ENCODE results near the gene SCN4A. TPM values are rescaled to one million over a fixed set of nuclear protein-coding genes. Genes with fewer than 3 reads are reported as not detected.
A peak's percentile ranks its signal among the peaks of the same experiment; 100 is the strongest.
"Not testable (repeated sequence)": the region's sequence is repeated elsewhere in the genome, so short reads cannot be mapped to it uniquely, and the experiment has no call there.

SCN4A gene
- total RNA-seq, 1 experiment from 2014 or later: 1.4 TPM

GRCh38 chr17:63903787-63904201 lies 68.9 kb downstream of the SCN4A start:
- peaks cover 21% of the 10 kb centered on the region for H3K27me3 ChIP-seq (ENCODE audit: insufficient read depth, low read depth)
- POLR2A ChIA-PET (ENCODE audit: unreplicated experiment); H3K4me2 ChIP-seq; H3K36me3 ChIP-seq (ENCODE audit: low read depth); H3K9me2 ChIP-seq (ENCODE audit: insufficient read depth); H2AFZ ChIP-seq; H3K4me3 ChIP-seq; H3K79me2 ChIP-seq (ENCODE audit: low read depth); H3K27ac ChIP-seq; BruUV-seq (replicated peaks); H3K4me1 ChIP-seq (replicated peaks; ENCODE audit: insufficient read depth); intact Hi-C loops (cut with micrococcal nuclease; ENCODE audit: unreplicated experiment); H4K20me1 ChIP-seq (ENCODE audit: insufficient read depth); H3F3A ChIP-seq (ENCODE audit: insufficient read depth, low read depth); H3K9me3 ChIP-seq (ENCODE audit: insufficient read depth, low read depth): not testable (repeated sequence)
- peak in 1 of 2 experiments; percentile 19 for DNase-seq
- TF ChIP-seq, protein P1, sequence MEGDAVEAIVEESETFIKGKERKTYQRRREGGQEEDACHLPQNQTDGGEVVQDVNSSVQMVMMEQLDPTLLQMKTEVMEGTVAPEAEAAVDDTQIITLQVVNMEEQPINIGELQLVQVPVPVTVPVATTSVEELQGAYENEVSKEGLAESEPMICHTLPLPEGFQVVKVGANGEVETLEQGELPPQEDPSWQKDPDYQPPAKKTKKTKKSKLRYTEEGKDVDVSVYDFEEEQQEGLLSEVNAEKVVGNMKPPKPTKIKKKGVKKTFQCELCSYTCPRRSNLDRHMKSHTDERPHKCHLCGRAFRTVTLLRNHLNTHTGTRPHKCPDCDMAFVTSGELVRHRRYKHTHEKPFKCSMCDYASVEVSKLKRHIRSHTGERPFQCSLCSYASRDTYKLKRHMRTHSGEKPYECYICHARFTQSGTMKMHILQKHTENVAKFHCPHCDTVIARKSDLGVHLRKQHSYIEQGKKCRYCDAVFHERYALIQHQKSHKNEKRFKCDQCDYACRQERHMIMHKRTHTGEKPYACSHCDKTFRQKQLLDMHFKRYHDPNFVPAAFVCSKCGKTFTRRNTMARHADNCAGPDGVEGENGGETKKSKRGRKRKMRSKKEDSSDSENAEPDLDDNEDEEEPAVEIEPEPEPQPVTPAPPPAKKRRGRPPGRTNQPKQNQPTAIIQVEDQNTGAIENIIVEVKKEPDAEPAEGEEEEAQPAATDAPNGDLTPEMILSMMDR (conservative IDR thresholded peaks at IDR 0.05): peak; percentile 64
- CTCF ChIA-PET: interaction anchor here (0.6 kb wide), 1 partner anchor 1532 kb away, joined by 3 read pairs; no protein-coding TSS in a partner anchor

DNA sequence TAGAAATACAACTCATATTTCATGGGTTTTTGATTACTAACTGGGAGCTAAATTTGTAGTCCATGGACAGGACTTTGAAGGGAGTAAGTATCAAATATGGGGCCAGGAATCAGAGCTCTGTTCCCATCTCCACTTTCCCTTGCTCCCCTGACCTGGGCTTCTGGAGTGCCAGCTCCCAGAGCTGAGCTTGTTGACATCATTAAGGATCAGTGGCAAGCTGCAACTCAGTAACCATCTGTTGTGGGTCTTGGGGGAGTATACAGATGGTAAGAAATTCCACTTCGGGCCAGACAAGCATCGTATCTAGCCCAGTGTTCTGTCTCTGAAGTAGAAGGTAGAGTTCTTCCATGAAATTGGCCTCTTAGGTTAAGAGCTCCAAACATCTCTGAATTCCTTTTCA lies 70.7 kb downstream of the SCN4A start:
- BruUV-seq (replicated peaks); H3K4me2 ChIP-seq; H3K4me3 ChIP-seq; H3K27ac ChIP-seq; H2AFZ ChIP-seq; DNase-seq; H3K9me3 ChIP-seq (ENCODE audit: insufficient read depth, low read depth); intact Hi-C loops (cut with micrococcal nuclease; ENCODE audit: unreplicated experiment); H4K20me1 ChIP-seq (ENCODE audit: insufficient read depth); H3K9me2 ChIP-seq (ENCODE audit: insufficient read depth); H3K36me3 ChIP-seq (ENCODE audit: low read depth); H3K4me1 ChIP-seq (replicated peaks; ENCODE audit: insufficient read depth); H3F3A ChIP-seq (ENCODE audit: insufficient read depth, low read depth); H3K79me2 ChIP-seq (ENCODE audit: low read depth): not testable (repeated sequence)
- CTCF ChIA-PET: interaction anchor here (0.6 to 1.7 kb wide), 5 partner anchors 12 to 232 kb away, joined by 3 to 6 read pairs (median 4); no protein-coding TSS in a partner anchor
- peaks cover 18% of the 10 kb centered on the region for H3K27me3 ChIP-seq (ENCODE audit: insufficient read depth, low read depth)
- POLR2A ChIA-PET (ENCODE audit: unreplicated experiment): interaction anchor here (0.6 to 0.7 kb wide), 3 partner anchors 39 to 603 kb away, joined by 3 to 7 read pairs (median 3); no protein-coding TSS in a partner anchor

DNA sequence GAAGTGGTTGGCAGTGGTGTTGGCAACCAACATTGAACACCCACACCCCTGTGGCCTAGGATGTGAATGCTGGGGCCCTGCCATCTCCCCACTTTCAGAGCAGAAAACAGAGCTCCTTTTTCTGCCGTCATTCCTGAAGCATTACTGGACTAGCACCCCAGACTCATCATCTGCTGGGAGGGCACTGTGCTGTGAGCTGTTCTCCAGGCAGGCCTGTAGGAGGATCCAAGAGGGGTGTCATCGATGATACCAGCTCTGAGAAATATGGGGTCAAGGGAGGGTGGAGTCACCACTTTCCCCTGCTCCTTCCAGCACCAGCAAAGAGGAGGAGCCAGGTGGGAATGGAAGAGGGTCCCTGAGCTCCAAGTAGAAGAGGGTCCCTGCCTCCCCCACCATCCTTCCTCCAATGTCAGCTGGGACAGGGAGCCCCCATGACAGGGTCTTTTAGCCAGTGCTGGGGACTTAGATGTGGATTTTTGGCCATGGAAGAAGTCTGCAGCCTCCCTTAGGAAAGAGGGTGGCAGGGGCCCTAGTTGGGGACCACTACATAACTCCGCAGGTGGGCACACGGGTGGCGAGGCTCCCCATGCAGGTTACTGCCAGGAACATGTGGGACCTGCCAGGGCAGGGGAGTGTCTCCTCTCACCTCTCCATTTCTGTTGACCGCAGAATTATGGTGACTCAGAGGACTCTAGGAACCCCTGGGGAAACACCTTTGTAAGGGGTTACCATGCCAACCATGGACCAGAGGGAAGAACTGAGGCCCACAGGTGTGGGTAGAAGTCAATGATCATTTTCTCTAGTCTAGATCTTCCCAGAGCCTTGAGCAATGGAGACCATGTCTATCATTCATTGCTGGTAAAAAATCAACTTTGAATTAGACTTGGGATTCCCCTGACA lies 73.6 kb downstream of the SCN4A start:
- H3K9me2 ChIP-seq (ENCODE audit: insufficient read depth); H3K27ac ChIP-seq; H3K79me2 ChIP-seq (ENCODE audit: low read depth); H3K36me3 ChIP-seq (ENCODE audit: low read depth); H3K4me1 ChIP-seq (replicated peaks; ENCODE audit: insufficient read depth); H3K4me3 ChIP-seq; H2AFZ ChIP-seq; H4K20me1 ChIP-seq (ENCODE audit: insufficient read depth); intact Hi-C loops (cut with micrococcal nuclease; ENCODE audit: unreplicated experiment); BruUV-seq (replicated peaks); H3K4me2 ChIP-seq; POLR2A ChIA-PET (ENCODE audit: unreplicated experiment); H3F3A ChIP-seq (ENCODE audit: insufficient read depth, low read depth); CTCF ChIA-PET; H3K9me3 ChIP-seq (ENCODE audit: insufficient read depth, low read depth): not testable (repeated sequence)
- H3K27me3 ChIP-seq (ENCODE audit: insufficient read depth, low read depth): peaks cover 18% of the 10 kb centered on the region
- peak; percentile 43 to 77 for DNase-seq

DNA sequence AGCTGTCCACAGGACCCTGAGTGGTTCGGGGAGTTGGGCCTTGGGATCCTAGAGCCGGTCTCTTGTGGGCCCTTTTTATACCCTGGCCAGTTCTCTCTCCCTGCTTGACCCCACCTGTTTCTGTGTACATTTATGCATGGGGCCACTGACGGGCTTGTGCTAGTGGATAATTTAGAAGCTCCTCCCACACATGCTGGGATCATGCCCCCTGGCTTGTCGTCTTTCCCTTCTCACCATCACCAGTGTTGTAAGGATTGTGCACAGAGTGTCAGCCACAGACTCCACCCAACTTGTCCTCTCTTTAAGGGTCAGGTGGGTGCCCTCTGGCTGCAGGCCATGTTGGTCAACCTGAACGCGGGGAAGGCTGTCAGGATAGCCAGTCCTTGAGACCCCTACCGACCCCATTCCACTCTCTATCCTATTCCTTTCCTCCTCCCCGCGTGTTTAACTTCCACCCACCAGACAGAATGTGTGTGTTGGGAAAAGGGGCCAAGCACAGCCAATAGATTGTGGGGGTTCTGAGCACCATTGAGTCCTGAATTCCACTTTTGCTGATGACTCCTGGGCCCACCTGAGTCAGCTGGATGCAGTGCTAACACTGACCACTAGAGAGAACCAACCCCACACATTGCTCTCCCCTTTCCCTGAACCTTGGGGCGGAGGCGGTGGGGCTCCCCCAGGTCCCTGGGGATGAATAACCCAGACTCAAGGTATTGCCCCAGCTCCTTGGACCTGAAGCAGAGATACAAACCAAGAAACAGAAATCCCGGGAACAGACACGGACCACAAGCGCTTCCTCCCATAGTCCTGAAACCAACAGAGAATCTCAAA lies 76.0 kb downstream of the SCN4A start, which contains the start of gene CSH1:
Gene CSH1 (minus strand): TSS at position 51 of the 831 bp plus-strand sequence. CDS start 63 bp downstream, outside the sequence.
- H3K9me2 ChIP-seq (ENCODE audit: insufficient read depth); H3K27ac ChIP-seq; H3K4me2 ChIP-seq; H3K79me2 ChIP-seq (ENCODE audit: low read depth); BruUV-seq (replicated peaks); H3K9me3 ChIP-seq (ENCODE audit: insufficient read depth, low read depth); intact Hi-C loops (cut with micrococcal nuclease; ENCODE audit: unreplicated experiment); H3F3A ChIP-seq (ENCODE audit: insufficient read depth, low read depth); H3K4me1 ChIP-seq (replicated peaks; ENCODE audit: insufficient read depth); CTCF ChIA-PET; H2AFZ ChIP-seq; H4K20me1 ChIP-seq (ENCODE audit: insufficient read depth); POLR2A ChIA-PET (ENCODE audit: unreplicated experiment); H3K4me3 ChIP-seq; H3K36me3 ChIP-seq (ENCODE audit: low read depth); DNase-seq: not testable (repeated sequence)
- peaks cover 11% of the 10 kb centered on the region for H3K27me3 ChIP-seq (ENCODE audit: insufficient read depth, low read depth)

GRCh38 chr17:63894821-63895220 lies 77.9 kb downstream of the SCN4A start:
- H3F3A ChIP-seq (ENCODE audit: insufficient read depth, low read depth); H3K4me1 ChIP-seq (replicated peaks; ENCODE audit: insufficient read depth); H2AFZ ChIP-seq; H3K4me2 ChIP-seq; H3K9me3 ChIP-seq (ENCODE audit: insufficient read depth, low read depth); H3K9me2 ChIP-seq (ENCODE audit: insufficient read depth); H3K27me3 ChIP-seq (ENCODE audit: insufficient read depth, low read depth); H4K20me1 ChIP-seq (ENCODE audit: insufficient read depth); BruUV-seq (replicated peaks); H3K36me3 ChIP-seq (ENCODE audit: low read depth); H3K79me2 ChIP-seq (ENCODE audit: low read depth); H3K27ac ChIP-seq; CTCF ChIA-PET; H3K4me3 ChIP-seq; intact Hi-C loops (cut with micrococcal nuclease; ENCODE audit: unreplicated experiment); DNase-seq; POLR2A ChIA-PET (ENCODE audit: unreplicated experiment): not testable (repeated sequence)

- H3K27ac ChIP-seq; H3K4me2 ChIP-seq; H3K9me2 ChIP-seq (ENCODE audit: insufficient read depth); H3K4me3 ChIP-seq; H3F3A ChIP-seq (ENCODE audit: insufficient read depth, low read depth); H3K27me3 ChIP-seq (ENCODE audit: insufficient read depth, low read depth); H2AFZ ChIP-seq; POLR2A ChIA-PET (ENCODE audit: unreplicated experiment); CTCF ChIA-PET; H3K9me3 ChIP-seq (ENCODE audit: insufficient read depth, low read depth); H4K20me1 ChIP-seq (ENCODE audit: insufficient read depth); intact Hi-C loops (cut with micrococcal nuclease; ENCODE audit: unreplicated experiment); H3K79me2 ChIP-seq (ENCODE audit: low read depth); BruUV-seq (replicated peaks); DNase-seq; H3K36me3 ChIP-seq (ENCODE audit: low read depth); H3K4me1 ChIP-seq (replicated peaks; ENCODE audit: insufficient read depth): not testable (repeated sequence)
Measured at GRCh38 chr17:63894021-63894420, 78.7 kb downstream of the SCN4A start.

All from PC-9 (cell line).